GM12878 (cell line): ENCODE data around the gene OTUD4. TPM values are rescaled to one million over a fixed set of nuclear protein-coding genes. Genes with fewer than 3 reads are reported as not detected.

Experiments used
- polyA plus RNA-seq, 11 experiments: library from polyadenylated mRNA; depleted of rRNA in 4 of 11; unstranded in 6 of 11; stranded (reverse) in 5 of 11; fragments of >200 nt; fragmentation: Nextera tagmentation in 4 of 11; fragmentation: Illumina TruSeq in 1 of 11; extraction: Ambion mirVana in 4 of 11; extraction: Trizol in 1 of 11; gene quantifications; 1 replicate in 1 of 11; 2 replicates in 10 of 11; pipeline versions ENCODE4 v1.2.1 to v1.2.3, GENCODE V29; 2011 to 2016; ENCODE audit warnings: inconsistent platforms in 2 of 11, missing spikeins in 2 of 11, low read depth in 1 of 11
- small RNA-seq: library from RNA; depleted of rRNA; stranded (forward); fragments of <200 nt; gene quantifications from one replicate; pipeline ENCODE3, GENCODE V24; 2014
- total RNA-seq, 4 experiments: library from RNA; depleted of rRNA in 3 of 4; stranded (reverse); fragments of >200 nt in 3 of 4; fragmentation: Illumina TruSeq in 1 of 4; extraction: Trizol in 1 of 4; gene quantifications; 2 replicates each; pipeline versions ENCODE4 v1.2.1 to v1.2.3, GENCODE V29; 2013 to 2021

The OTUD4 gene
- total and polyA plus RNA-seq, 10 of the 15 experiments (the other 5 are each of a cell fraction or from before 2014, with no cell fraction given) = 2.2 to 26.3 (median 14.2) TPM

Small RNAs within 50 kb of the gene (small RNA-seq; reads per million reads assigned to genes)
- not detected for gene RF00019

Other genes with a start within 250 kb of the OTUD4 start
- 26.8 and 31.0 TPM in 2 replicates for gene ANAPC10, start 82.4 kb downstream of the OTUD4 start, total RNA-seq (2014; rRNA removed)
- 44.1 and 44.9 TPM in 2 replicates for gene ANAPC10, start 82.4 kb downstream of the OTUD4 start, total RNA-seq (2014; rRNA removed; fragmentation: Illumina TruSeq; extraction: Trizol)
- gene ANAPC10, start 82.4 kb downstream of the OTUD4 start, total RNA-seq (2021) = 21.6 and 23.8 TPM in 2 replicates
- 52.9 and 76.8 TPM in 2 replicates for gene ANAPC10, start 82.4 kb downstream of the OTUD4 start, polyA plus RNA-seq (2011; rRNA removed)
- gene ANAPC10, start 82.4 kb downstream of the OTUD4 start, polyA plus RNA-seq (2014; fragmentation: Illumina TruSeq; extraction: Trizol) = 43.7 and 58.0 TPM in 2 replicates
- gene ANAPC10, start 82.4 kb downstream of the OTUD4 start, polyA plus RNA-seq (2014; fragmentation: Nextera tagmentation; extraction: Ambion mirVana) = 10 to 100 TPM; 60.2 to 73.7 TPM
- 25.0 and 34.0 TPM in 2 replicates for gene ANAPC10, start 82.4 kb downstream of the OTUD4 start, polyA plus RNA-seq (2014; rRNA removed)
- 10 to 100 TPM; 56.1 to 62.6 TPM for gene ANAPC10, start 82.4 kb downstream of the OTUD4 start, polyA plus RNA-seq (2016; fragmentation: Nextera tagmentation; extraction: Ambion mirVana)
- 147 and 158 TPM in 2 replicates for gene ABCE1, start 82.3 kb downstream of the OTUD4 start, total RNA-seq (2014; rRNA removed)
- 168 and 172 TPM in 2 replicates for gene ABCE1, start 82.3 kb downstream of the OTUD4 start, total RNA-seq (2014; rRNA removed; fragmentation: Illumina TruSeq; extraction: Trizol)
- gene ABCE1, start 82.3 kb downstream of the OTUD4 start, total RNA-seq (2021) = 109 and 115 TPM in 2 replicates
- 149 and 220 TPM in 2 replicates for gene ABCE1, start 82.3 kb downstream of the OTUD4 start, polyA plus RNA-seq (2011; rRNA removed)
- gene ABCE1, start 82.3 kb downstream of the OTUD4 start, polyA plus RNA-seq (2014; fragmentation: Illumina TruSeq; extraction: Trizol) = 167 and 221 TPM in 2 replicates
- gene ABCE1, start 82.3 kb downstream of the OTUD4 start, polyA plus RNA-seq (2014; fragmentation: Nextera tagmentation; extraction: Ambion mirVana) = 100 to 1,000 TPM in 1 of 2 experiments, 10 to 100 TPM in 1; 75.9 to 108 TPM
- gene ABCE1, start 82.3 kb downstream of the OTUD4 start, polyA plus RNA-seq (2014; rRNA removed) = 72.2 and 97.9 TPM in 2 replicates
- 100 to 1,000 TPM; 124 to 144 TPM for gene ABCE1, start 82.3 kb downstream of the OTUD4 start, polyA plus RNA-seq (2016; fragmentation: Nextera tagmentation; extraction: Ambion mirVana)